C4-2B (cell line): ENCODE measurements around the gene SEC24B.

Experiments
- CTCF ChIP-seq: fragments of 450-650 bp; conservative IDR thresholded peaks from 2 replicates; pipeline ENCODE4 v1.5.1; 2017; ENCODE audit warnings: mild to moderate bottlenecking
- ZFX ChIP-seq: fragments of 450-650 bp; IDR thresholded peaks from 2 replicates; pipeline ENCODE4 v1.6.1; 2017

GRCh38 chr4:109406337-109406931 lies 27.2 kb upstream of the SEC24B start:
- TF ChIP-seq CTCF (peak; percentile 80), ZFX (no peak)
